K562 (cell line): Measurements from ENCODE around the gene IRF2. TPM values are rescaled to one million over a fixed set of nuclear protein-coding genes. Genes with fewer than 3 reads are reported as not detected.

Experiments
- ATAC-seq: fragments of 200-7000 bp; cut with Tn5 transposase; 3 replicates; pipeline ENCODE4 v1.9.1; 2020; ENCODE audit warnings: moderate library complexity
- BruUV-seq: library from RNA; stranded (reverse); fragments of 400-500 nt; replicated peaks from 2 replicates; lab custom pipeline; 2021; lab: Mats Ljungman, UMichigan
- CTCF ChIA-PET: fragments of 300-600 bp; formaldehyde crosslinking; extraction: SDS; loops from one replicate; lab custom pipeline; 2021; ENCODE audit warnings: low intra/inter-chr PET ratio; lab: Yijun Ruan, JAX
- POLR2A ChIA-PET: fragments of 300-600, 350-650 bp; sonication (Branson Sonifier 250); formaldehyde crosslinking; extraction: SDS; loops from one replicate; lab custom pipeline; 2021; ENCODE audit warnings: antibody characterized with exemption, inconsistent platforms; lab: Yijun Ruan, JAX
- DNase-seq, 4 experiments: peaks; one replicate each; pipeline versions ENCODE4 v3.0.0 to v3.0.0-alpha.2; 2011 to 2018; ENCODE audit warnings: low spot score in 3 of 4, mixed read lengths in 3 of 4; ENCODE audit errors: extremely low read depth in 1 of 4
- FAIRE-seq: peaks from 2 replicates; lab custom pipeline; 2011; peaks lifted over from hg19 to GRCh38; lab: Jason Lieb, UNC
- H2AFZ ChIP-seq: 2 replicates; pipeline ENCODE4 v1.6.0; 2011; ENCODE audit warnings: low read depth, low read length, control low read depth, inconsistent platforms
- H3K27ac ChIP-seq: fragments of 200-600 bp; 3 replicates; pipeline ENCODE4 v1.8.0; 2011; ENCODE audit warnings: low read depth, mild to moderate bottlenecking, control low read depth, inconsistent platforms, low read length, moderate library complexity, mixed read lengths; ENCODE audit errors: extremely low read depth
- H3K27me3 ChIP-seq, 2 experiments: fragments of 300-600 bp in 1 of 2; 2 replicates in 1 of 2; 3 replicates in 1 of 2; pipeline versions ENCODE4 v1.6.0 to v1.8.0; 2011; ENCODE audit warnings: inconsistent platforms in 2 of 2, low read length in 2 of 2, mild to moderate bottlenecking in 1 of 2, mixed read lengths in 1 of 2, moderate library complexity in 1 of 2; ENCODE audit not compliant: control insufficient read depth in 2 of 2, insufficient read depth in 2 of 2
- H3K36me3 ChIP-seq: fragments of 300-600 bp; 3 replicates; pipeline ENCODE4 v1.8.0; 2011; ENCODE audit warnings: mild to moderate bottlenecking, low read length, inconsistent platforms; ENCODE audit not compliant: control insufficient read depth, insufficient read depth
- H3K4me1 ChIP-seq, 2 experiments: fragments of 200-600 bp in 1 of 2; replicated peaks in 1 of 2; 2 replicates in 1 of 2; 3 replicates in 1 of 2; pipeline versions ENCODE4 v1.5.1 to v1.8.0; 2011; ENCODE audit warnings: inconsistent platforms in 2 of 2, low read length in 2 of 2, mild to moderate bottlenecking in 1 of 2, mixed read lengths in 1 of 2, moderate library complexity in 1 of 2; ENCODE audit not compliant: control insufficient read depth in 2 of 2, insufficient read depth in 2 of 2
- H3K4me2 ChIP-seq: 2 replicates; pipeline ENCODE4 v1.6.1; 2011; ENCODE audit warnings: low read length, control low read depth, inconsistent platforms, mixed read lengths; ENCODE audit not compliant: insufficient read depth
- H3K4me3 ChIP-seq: fragments of 200-600 bp; sonication (generic), shearing (Covaris generic); 2 replicates; pipeline ENCODE4 v1.5.1; 2016; ENCODE audit warnings: control low read depth, inconsistent platforms
- H3K79me2 ChIP-seq: fragments of 200-600 bp; 3 replicates; pipeline ENCODE4 v1.8.0; 2011; ENCODE audit warnings: low read length, inconsistent platforms; ENCODE audit not compliant: control insufficient read depth, insufficient read depth
- H3K9ac ChIP-seq, 2 experiments: 2 replicates each; pipeline versions ENCODE4 v1.6.0 to v1.6.1; 2011; ENCODE audit warnings: low read depth in 2 of 2, low read length in 2 of 2, control low read depth in 1 of 2, inconsistent platforms in 1 of 2, mild to moderate bottlenecking in 1 of 2, mixed read lengths in 1 of 2; ENCODE audit not compliant: insufficient read depth in 1 of 2
- H3K9me1 ChIP-seq: one replicate; pipeline ENCODE4 v1.6.0; 2011; ENCODE audit warnings: inconsistent platforms, mild to moderate bottlenecking, low read length, moderate library complexity; ENCODE audit not compliant: control insufficient read depth, insufficient read depth
- H3K9me3 ChIP-seq: replicated peaks from 2 replicates; pipeline ENCODE4 v1.5.1; 2011; ENCODE audit warnings: low read depth, low read length, inconsistent platforms; ENCODE audit not compliant: control insufficient read depth, insufficient read depth
- H4K20me1 ChIP-seq: replicated peaks from 2 replicates; pipeline ENCODE4 v1.6.1; 2011; ENCODE audit warnings: low read length, inconsistent platforms, mixed read lengths; ENCODE audit not compliant: control insufficient read depth, insufficient read depth
- C11orf30 ChIP-seq: fragments of 450-650 bp; IDR thresholded peaks from 2 replicates; pipeline ENCODE4 v1.6.1; 2016; ENCODE audit warnings: low read depth, mild to moderate bottlenecking
- MAFF ChIP-seq: IDR thresholded peaks from 2 replicates; pipeline ENCODE4 v1.6.1; 2012; ENCODE audit warnings: low read length, improper control_type of control experiment
- MAFG ChIP-seq: fragments of 450-650 bp; conservative IDR thresholded peaks from 2 replicates; pipeline ENCODE4 v1.6.1; 2016; ENCODE audit warnings: missing genetic modification characterization, missing compliant biosample characterization
- MAFK ChIP-seq: IDR thresholded peaks from 2 replicates; pipeline ENCODE4 v1.6.1; 2011; ENCODE audit warnings: low read length, improper control_type of control experiment
- MED1 ChIP-seq: sonication (generic); formaldehyde crosslinking; IDR thresholded peaks from 2 replicates; pipeline ENCODE4 v1.8.1; 2023; ENCODE audit warnings: missing genetic modification reagents, borderline replicate concordance
- PML ChIP-seq: IDR thresholded peaks from 2 replicates; pipeline ENCODE4 v1.6.1; 2012; ENCODE audit warnings: low read length, inconsistent platforms
- PURB ChIP-seq: sonication (generic); formaldehyde crosslinking; IDR thresholded peaks from 2 replicates; pipeline ENCODE4 v1.9.0; 2021; ENCODE audit warnings: low read depth, mild to moderate bottlenecking, missing genetic modification reagents
- ZNF316 ChIP-seq: fragments of 450-650 bp; IDR thresholded peaks from 2 replicates; pipeline ENCODE4 v1.6.1; 2016
- WGBS: fragments of 100-300 bp; shearing (Covaris generic); methylation state at CpG from one replicate; pipeline ENCODE4 v1.1.6; 2016; ENCODE audit warnings: low coverage, mixed read lengths; ENCODE audit not compliant: insufficient coverage; ENCODE audit errors: missing lambda C conversion rate; 5-methylcytosine and 5-hydroxymethylcytosine counted together
- in situ Hi-C: fragments of 300-500 bp; cut with MboI; formaldehyde crosslinking; loops from 4 replicates; pipeline ENCODE4 v1.15.0; 2018; ENCODE audit warnings: inconsistent platforms, mixed read lengths
- intact Hi-C: fragments of 100-400 bp; cut with micrococcal nuclease; formaldehyde crosslinking; loops from 2 replicates; pipeline ENCODE4 v1.14.2; 2022
- polyA plus RNA-seq, 8 experiments: library from polyadenylated mRNA; depleted of rRNA in 4 of 8; stranded (reverse) in 5 of 8; unstranded in 3 of 8; fragments of >200 nt; fragmentation: Nextera tagmentation in 2 of 8; fragmentation: Illumina TruSeq in 1 of 8; extraction: Ambion mirVana in 2 of 8; extraction: Trizol in 1 of 8; gene quantifications; 2 replicates each; pipeline versions ENCODE4 v1.2.1 to v1.2.3, GENCODE V29; 2011 to 2014; ENCODE audit warnings: inconsistent platforms in 1 of 8, missing spikeins in 1 of 8
- total RNA-seq, 7 experiments: library from RNA; depleted of rRNA in 6 of 7; stranded (reverse); fragments of >200 nt in 6 of 7; fragmentation: Illumina TruSeq in 2 of 7; extraction: Trizol in 2 of 7; gene quantifications; 2 replicates each; pipeline versions ENCODE4 v1.2.1 to v1.2.3, GENCODE V29; 2011 to 2021; ENCODE audit warnings: low replicate concordance in 1 of 7

Gene IRF2
- total and polyA plus RNA-seq, 9 of the 15 experiments (the other 6 are each of a cell fraction or from before 2014, with no cell fraction given), result 7.1 to 17.1 (median 11.3) TPM

- in situ Hi-C loops (no loop called here), intact Hi-C loops (no loop called here)
- ATAC-seq (no peak), DNase-seq (no peak), FAIRE-seq (no peak)
- H3K4me3 ChIP-seq, result no peak overlapping the region
- 47% methylated on average over 9 of the region's 9 CpGs for WGBS
- no peak overlapping the region for H2AFZ ChIP-seq
- ChIA-PET CTCF (no interaction called here), POLR2A (no interaction called here)
- no peak overlapping the region for H3K27ac ChIP-seq
- 0 out of 2 replicates have a peak, but pooled peaks cover 3% of the 10 kb centered on the region for H4K20me1 ChIP-seq
- peak overlapping the region; percentile 17; the same call in 1 of the 2 replicates for H3K4me2 ChIP-seq
- BruUV-seq, result no TSS peak
- H3K9me1 ChIP-seq, result no peaks in the 10 kb centered on the region
- H3K36me3 ChIP-seq, result peaks cover 9% of the 10 kb centered on the region; the same call in 1 of the 3 replicates
- H3K79me2 ChIP-seq, result peaks cover 39% of the 10 kb centered on the region
- H3K27me3 ChIP-seq, result no peaks in the 10 kb centered on the region
- no peak for TF ChIP-seq PURB (CRISPR knock-in tag)
- TF ChIP-seq MAFF, result peak; percentile 68
- TF ChIP-seq PML, result no peak
- TF ChIP-seq MED1 (CRISPR knock-in tag), result no peak
- TF ChIP-seq C11orf30, result peak; percentile 81
- TF ChIP-seq ZNF316, result peak; percentile 88
- peak; percentile 69 for TF ChIP-seq MAFG (tag)
- TF ChIP-seq MAFK, result peak; percentile 60
- TF ChIP-seq, all 486 proteins: peak for 5
- no peaks in the 10 kb centered on the region for H3K9me3 ChIP-seq
- H3K9ac ChIP-seq, result peak overlapping the region in 1 of 2 experiments; percentile 29; a peak in 1 of 4 replicates
- peaks cover 15 to 18% of the 10 kb centered on the region in 2 experiments for H3K4me1 ChIP-seq
Measured at GRCh38 chr4:184477201-184477999, 3.0 kb upstream of the IRF2 start.
